HL-60/S4 treated with retinoic acid at 250 ng/mL for 4 days and 3 days (cell line): ENCODE results near the gene ANKRD50.

Experiments used
- in situ Hi-C: fragments of 300-500 bp; cut with MboI; formaldehyde crosslinking; loops from 2 replicates; pipeline ENCODE4 v1.7.0; 2022; ENCODE audit warnings: low sequenced_read_pairs

Gene ANKRD50

GRCh38 chr4:124640022-124640730, 72.4 kb downstream of the ANKRD50 start:
- in situ Hi-C loops = no loop called here

- in situ Hi-C loops = no loop called here
Observed at GRCh38 chr4:124637321-124637720, 75.2 kb downstream of the ANKRD50 start.

- in situ Hi-C loops = no loop called here
Observed at GRCh38 chr4:124636788-124637187, 75.7 kb downstream of the ANKRD50 start.

GRCh38 chr4:124635331-124635730, 77.2 kb downstream of the ANKRD50 start:
- in situ Hi-C loops = no loop called here

GRCh38 chr4:124633285-124633941, 79.1 kb downstream of the ANKRD50 start:
- in situ Hi-C loops = no loop called here

- in situ Hi-C loops = no loop called here
Observed at GRCh38 chr4:124632439-124632838, 80.1 kb downstream of the ANKRD50 start.

- in situ Hi-C loops = no loop called here
Observed at GRCh38 chr4:124631760-124632159, 80.8 kb downstream of the ANKRD50 start.

- in situ Hi-C loops = no loop called here
Observed at GRCh38 chr4:124629681-124630080, 82.9 kb downstream of the ANKRD50 start.
